Type B pancreatic cell (in vitro differentiated cells): ENCODE measurements around the gene EDEM2. TPM values are rescaled to one million over a fixed set of nuclear protein-coding genes. Genes with fewer than 3 reads are reported as not detected.

Experiments
- DNase-seq: peaks from one replicate; pipeline ENCODE4 v3.0.0; 2021; ENCODE audit warnings: mixed read lengths; ENCODE audit not compliant: unreplicated experiment; ENCODE audit errors: extremely low spot score
- H3K27ac Mint-ChIP-seq: 2 replicates; pipeline ENCODE4 v1.8.0; 2021; ENCODE audit warnings: mild to moderate bottlenecking, mixed read lengths
- H3K27me3 Mint-ChIP-seq: 2 replicates; pipeline ENCODE4 v1.8.0; 2021; ENCODE audit warnings: mixed read lengths
- H3K36me3 Mint-ChIP-seq: 2 replicates; pipeline ENCODE4 v1.8.0; 2021; ENCODE audit warnings: mixed read lengths
- H3K4me1 Mint-ChIP-seq: one replicate; pipeline ENCODE4 v1.8.0; 2021; ENCODE audit warnings: mixed read lengths; ENCODE audit not compliant: unreplicated experiment
- H3K4me3 Mint-ChIP-seq: 2 replicates; pipeline ENCODE4 v1.8.0; 2021; ENCODE audit warnings: mild to moderate bottlenecking, mixed read lengths
- H3K9me3 Mint-ChIP-seq: 2 replicates; pipeline ENCODE4 v1.8.0; 2021; ENCODE audit warnings: mixed read lengths
- CTCF ChIP-seq: fragments of 200-600 bp; sonication (generic); conservative IDR thresholded peaks from 2 replicates; pipeline ENCODE4 v1.5.0; 2021; ENCODE audit warnings: antibody characterized with exemption, mild to moderate bottlenecking
- total RNA-seq: library from RNA; stranded (reverse); gene quantifications from 2 replicates; pipeline ENCODE4 v1.2.1, GENCODE V29; 2021; ENCODE audit warnings: low replicate concordance

The EDEM2 gene
- total RNA-seq, 1 donor from 2014 or later = 27.3 TPM

DNA sequence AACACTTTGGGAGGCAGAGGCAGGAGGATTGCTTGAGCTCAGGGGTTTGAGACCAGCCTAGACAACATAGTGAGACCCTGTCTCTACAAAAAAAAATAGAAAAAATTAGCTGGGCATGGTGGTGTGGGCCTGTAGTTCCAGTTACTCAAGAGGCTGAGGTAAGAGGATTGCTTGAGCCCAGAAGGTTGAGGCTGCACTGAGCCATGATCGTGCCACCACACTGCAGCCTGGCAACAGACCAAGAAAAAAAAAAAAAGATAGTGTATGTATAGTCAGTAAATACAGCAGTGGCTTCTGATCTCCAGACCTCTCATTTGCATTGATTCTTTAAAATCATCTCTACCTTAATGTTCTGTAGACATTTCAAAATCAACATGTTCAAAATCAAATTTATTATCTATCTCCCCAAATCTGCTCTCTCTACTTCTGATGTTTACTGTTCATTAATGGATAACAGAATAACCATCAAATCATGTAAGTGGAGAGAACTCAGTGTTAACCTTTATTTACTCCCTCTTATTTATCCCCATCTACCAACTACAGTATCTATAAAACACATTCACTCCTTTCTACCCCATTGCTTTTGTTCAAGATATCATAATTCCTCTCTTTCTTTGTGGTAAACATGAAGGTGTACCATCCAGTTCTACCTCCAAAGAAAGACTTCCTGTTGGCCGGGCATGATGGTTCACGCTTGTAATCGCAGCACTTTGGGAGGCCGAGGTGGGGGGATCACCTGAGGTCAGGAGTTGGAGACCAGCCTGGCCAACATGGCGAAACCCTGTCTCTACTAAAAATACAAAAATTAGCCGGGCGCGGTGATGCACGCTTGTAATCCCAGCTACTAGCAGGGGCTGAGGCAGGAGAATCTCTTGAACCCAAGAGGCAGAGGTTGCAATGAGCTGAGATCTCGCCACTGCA lies 32.4 kb upstream of the EDEM2 start:
- Mint-ChIP-seq H3K27ac (no peak overlapping the region), H3K4me3 (no peak overlapping the region), H3K4me1 (no peaks in the 10 kb centered on the region), H3K9me3 (no peaks in the 10 kb centered on the region), H3K36me3 (peaks cover 9% of the 10 kb centered on the region), H3K27me3 (peaks cover 3% of the 10 kb centered on the region)
- DNase-seq = no peak
- no peak for TF ChIP-seq CTCF

GRCh38 chr20:35176132-35176531 lies 29.0 kb upstream of the EDEM2 start:
- TF ChIP-seq CTCF = no peak
- H3K36me3 Mint-ChIP-seq = peaks cover 9% of the 10 kb centered on the region
- no peak overlapping the region for H3K27ac Mint-ChIP-seq
- DNase-seq = no peak
- no peaks in the 10 kb centered on the region for H3K9me3 Mint-ChIP-seq
- H3K4me3 Mint-ChIP-seq = no peak overlapping the region
- H3K4me1 Mint-ChIP-seq = peaks cover 11% of the 10 kb centered on the region
- peaks cover 20% of the 10 kb centered on the region for H3K27me3 Mint-ChIP-seq

GRCh38 chr20:35174458-35175216 lies 27.5 kb upstream of the EDEM2 start:
- Mint-ChIP-seq H3K27me3 (peaks cover 24% of the 10 kb centered on the region), H3K36me3 (peaks cover 7% of the 10 kb centered on the region), H3K9me3 (no peaks in the 10 kb centered on the region), H3K4me1 (peaks cover 11% of the 10 kb centered on the region), H3K27ac (no peak overlapping the region), H3K4me3 (no peak overlapping the region)
- no peak for DNase-seq
- no peak for TF ChIP-seq CTCF

GRCh38 chr20:35173576-35174192 lies 26.5 kb upstream of the EDEM2 start:
- no peak overlapping the region for H3K4me3 Mint-ChIP-seq
- no peak for TF ChIP-seq CTCF
- no peak for DNase-seq
- no peaks in the 10 kb centered on the region for H3K9me3 Mint-ChIP-seq
- peaks cover 11% of the 10 kb centered on the region for H3K4me1 Mint-ChIP-seq
- H3K27ac Mint-ChIP-seq = no peak overlapping the region
- H3K36me3 Mint-ChIP-seq = peaks cover 4% of the 10 kb centered on the region
- H3K27me3 Mint-ChIP-seq = peaks cover 26% of the 10 kb centered on the region

- H3K9me3 Mint-ChIP-seq = no peaks in the 10 kb centered on the region
- peaks cover 26% of the 10 kb centered on the region for H3K27me3 Mint-ChIP-seq
- no peaks in the 10 kb centered on the region for H3K36me3 Mint-ChIP-seq
- DNase-seq = no peak
- H3K4me3 Mint-ChIP-seq = peak overlapping the region; percentile 61
- no peak overlapping the region for H3K27ac Mint-ChIP-seq
- peaks cover 11% of the 10 kb centered on the region for H3K4me1 Mint-ChIP-seq
- TF ChIP-seq CTCF = no peak
These were observed 25.3 kb upstream of the EDEM2 start for GRCh38 chr20:35172434-35172806.
